Mucosa of rectum (tissue), 2 donors: ENCODE measurements around the gene MACROD2.

ENCODE experiments used
- H3K27ac ChIP-seq, 2 donors: one replicate each; pipeline ENCODE4 v1.7.0; 2013; ENCODE audit warnings: inconsistent platforms in 2 of 2, low read depth in 2 of 2, low read length in 2 of 2
- H3K27me3 ChIP-seq, 2 donors: one replicate each; pipeline ENCODE4 v1.7.0; 2013; ENCODE audit warnings: low read length in 2 of 2; ENCODE audit not compliant: control insufficient read depth in 2 of 2, insufficient read depth in 2 of 2
- H3K36me3 ChIP-seq, 2 donors: one replicate each; pipeline ENCODE4 v1.7.0; 2013; ENCODE audit warnings: low read length in 2 of 2; ENCODE audit not compliant: control insufficient read depth in 2 of 2, insufficient read depth in 2 of 2
- H3K4me1 ChIP-seq, 2 donors: one replicate each; pipeline ENCODE4 v1.7.0; 2013; ENCODE audit warnings: low read length in 2 of 2, mild to moderate bottlenecking in 1 of 2; ENCODE audit not compliant: control insufficient read depth in 2 of 2, insufficient read depth in 2 of 2
- H3K4me3 ChIP-seq, 2 donors: one replicate each; pipeline ENCODE4 v1.7.0; 2013; ENCODE audit warnings: low read length in 2 of 2
- H3K9ac ChIP-seq, 2 donors: one replicate each; pipeline ENCODE4 v1.7.0; 2013; ENCODE audit warnings: low read length in 2 of 2, low read depth in 1 of 2, mild to moderate bottlenecking in 1 of 2
- H3K9me3 ChIP-seq, 2 donors: one replicate each; pipeline ENCODE4 v1.7.0; 2013; ENCODE audit warnings: low read length in 2 of 2; ENCODE audit not compliant: control insufficient read depth in 2 of 2
- donor health status: healthy.
- donor health status: Normal muscosa, but diverticular disease.

MACROD2 gene

GRCh38 chr20:15931897-15932296 lies 1936.6 kb downstream of the MACROD2 start:
- H3K9me3 ChIP-seq, result no peaks in the 10 kb centered on the region
- H3K27ac ChIP-seq, result no peak overlapping the region
- H3K4me1 ChIP-seq, result no peaks in the 10 kb centered on the region
- no peaks in the 10 kb centered on the region for H3K36me3 ChIP-seq
- no peak overlapping the region for H3K4me3 ChIP-seq
- no peak overlapping the region for H3K9ac ChIP-seq
- H3K27me3 ChIP-seq, result no peaks in the 10 kb centered on the region

GRCh38 chr20:15937179-15937578 lies 1941.9 kb downstream of the MACROD2 start:
- H3K4me3 ChIP-seq, result no peak overlapping the region
- H3K9me3 ChIP-seq, result no peaks in the 10 kb centered on the region
- H3K27me3 ChIP-seq, result no peaks in the 10 kb centered on the region
- no peak overlapping the region for H3K27ac ChIP-seq
- no peaks in the 10 kb centered on the region for H3K4me1 ChIP-seq
- no peaks in the 10 kb centered on the region for H3K36me3 ChIP-seq
- H3K9ac ChIP-seq, result no peak overlapping the region

GRCh38 chr20:15938847-15939246 lies 1943.5 kb downstream of the MACROD2 start:
- H3K4me3 ChIP-seq, result no peak overlapping the region
- H3K36me3 ChIP-seq, result no peaks in the 10 kb centered on the region
- H3K9me3 ChIP-seq, result no peaks in the 10 kb centered on the region
- no peak overlapping the region for H3K9ac ChIP-seq
- H3K4me1 ChIP-seq, result no peaks in the 10 kb centered on the region
- H3K27me3 ChIP-seq, result no peaks in the 10 kb centered on the region
- H3K27ac ChIP-seq, result no peak overlapping the region

- no peaks in the 10 kb centered on the region for H3K4me1 ChIP-seq
- no peaks in the 10 kb centered on the region for H3K27me3 ChIP-seq
- H3K36me3 ChIP-seq, result no peaks in the 10 kb centered on the region
- no peak overlapping the region for H3K4me3 ChIP-seq
- H3K9ac ChIP-seq, result no peak overlapping the region
- H3K9me3 ChIP-seq, result no peaks in the 10 kb centered on the region
- no peak overlapping the region for H3K27ac ChIP-seq
These were observed 1944.8 kb downstream of the MACROD2 start for GRCh38 chr20:15940127-15940526.

GRCh38 chr20:15942130-15942529 lies 1946.8 kb downstream of the MACROD2 start:
- Histone ChIP-seq H3K4me3 (no peak overlapping the region), H3K27me3 (no peaks in the 10 kb centered on the region), H3K9me3 (no peaks in the 10 kb centered on the region), H3K4me1 (no peaks in the 10 kb centered on the region), H3K36me3 (no peaks in the 10 kb centered on the region), H3K27ac (no peak overlapping the region), H3K9ac (no peak overlapping the region)

GRCh38 chr20:15945289-15945688 lies 1950.0 kb downstream of the MACROD2 start:
- Histone ChIP-seq H3K9ac (no peak overlapping the region), H3K36me3 (no peaks in the 10 kb centered on the region), H3K4me1 (no peaks in the 10 kb centered on the region), H3K27me3 (no peaks in the 10 kb centered on the region), H3K27ac (no peak overlapping the region), H3K9me3 (no peaks in the 10 kb centered on the region), H3K4me3 (no peak overlapping the region)

- Histone ChIP-seq H3K27me3 (no peaks in the 10 kb centered on the region), H3K27ac (no peak overlapping the region), H3K4me1 (no peaks in the 10 kb centered on the region), H3K36me3 (no peaks in the 10 kb centered on the region), H3K4me3 (no peak overlapping the region), H3K9ac (no peak overlapping the region), H3K9me3 (no peaks in the 10 kb centered on the region)
These were observed 1954.1 kb downstream of the MACROD2 start for GRCh38 chr20:15949391-15949790.

- no peaks in the 10 kb centered on the region for H3K36me3 ChIP-seq
- H3K27me3 ChIP-seq, result no peaks in the 10 kb centered on the region
- H3K27ac ChIP-seq, result no peak overlapping the region
- no peak overlapping the region for H3K4me3 ChIP-seq
- no peak overlapping the region for H3K9ac ChIP-seq
- H3K9me3 ChIP-seq, result no peaks in the 10 kb centered on the region
- H3K4me1 ChIP-seq, result no peaks in the 10 kb centered on the region
These were observed 1956.3 kb downstream of the MACROD2 start for GRCh38 chr20:15951658-15952057.

GRCh38 chr20:15958142-15958541 lies 1962.8 kb downstream of the MACROD2 start:
- no peak overlapping the region for H3K27ac ChIP-seq
- no peaks in the 10 kb centered on the region for H3K9me3 ChIP-seq
- H3K9ac ChIP-seq, result no peak overlapping the region
- no peaks in the 10 kb centered on the region for H3K36me3 ChIP-seq
- no peak overlapping the region for H3K4me3 ChIP-seq
- no peaks in the 10 kb centered on the region for H3K27me3 ChIP-seq
- no peaks in the 10 kb centered on the region for H3K4me1 ChIP-seq

GRCh38 chr20:15965165-15965564 lies 1969.8 kb downstream of the MACROD2 start:
- Histone ChIP-seq H3K27ac (no peak overlapping the region), H3K4me3 (no peak overlapping the region), H3K4me1 (no peaks in the 10 kb centered on the region), H3K9me3 (no peaks in the 10 kb centered on the region), H3K36me3 (no peaks in the 10 kb centered on the region), H3K9ac (no peak overlapping the region), H3K27me3 (no peaks in the 10 kb centered on the region)

GRCh38 chr20:15967334-15967733 lies 1972.0 kb downstream of the MACROD2 start:
- Histone ChIP-seq H3K9ac (no peak overlapping the region), H3K4me3 (no peak overlapping the region), H3K9me3 (no peaks in the 10 kb centered on the region), H3K27me3 (no peaks in the 10 kb centered on the region), H3K27ac (no peak overlapping the region), H3K36me3 (no peaks in the 10 kb centered on the region), H3K4me1 (no peaks in the 10 kb centered on the region)
